ENCODE results near the gene SNTA1.

DNA sequence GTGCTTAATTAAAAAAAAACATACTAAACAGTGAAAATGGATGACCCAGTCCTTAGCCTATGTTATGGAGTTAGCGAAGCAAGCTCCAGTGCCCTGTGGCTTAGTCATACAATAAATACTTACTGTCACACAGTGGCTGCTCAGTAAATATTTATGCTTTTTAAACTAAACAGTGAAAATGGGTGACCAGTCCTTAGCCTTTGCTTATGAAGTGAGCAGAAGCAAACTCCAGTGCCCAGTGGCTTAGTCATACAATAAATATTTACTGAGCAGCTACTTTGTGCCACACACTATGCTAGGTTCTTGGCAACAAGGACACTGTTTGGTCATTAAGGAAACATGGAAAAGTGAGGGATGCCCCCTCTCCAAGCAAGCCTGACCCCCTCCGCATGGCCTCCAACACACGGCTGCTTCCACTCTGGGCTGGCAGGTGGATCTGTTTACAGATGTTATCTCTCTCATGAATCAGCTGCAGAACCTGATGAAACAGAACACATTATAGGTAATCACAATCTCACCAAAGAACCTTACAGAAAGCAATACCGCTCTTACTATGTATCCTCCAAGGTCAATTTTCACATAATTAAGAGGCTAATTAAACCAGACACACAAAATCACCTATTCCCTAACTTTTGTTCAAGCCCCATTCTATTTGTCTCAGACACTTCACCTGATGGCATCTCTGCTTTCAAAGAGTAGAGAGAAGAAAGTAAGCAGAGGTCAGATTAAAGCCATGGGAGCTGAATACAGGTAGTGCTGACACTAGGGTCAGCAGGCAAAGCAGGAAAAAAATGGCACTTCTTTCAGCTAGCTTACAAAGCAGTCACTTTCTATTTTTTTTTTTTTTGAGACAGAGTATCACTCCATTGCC, 69.6 kb downstream of the SNTA1 start:
- TF ChIP-seq, protein P1, sequence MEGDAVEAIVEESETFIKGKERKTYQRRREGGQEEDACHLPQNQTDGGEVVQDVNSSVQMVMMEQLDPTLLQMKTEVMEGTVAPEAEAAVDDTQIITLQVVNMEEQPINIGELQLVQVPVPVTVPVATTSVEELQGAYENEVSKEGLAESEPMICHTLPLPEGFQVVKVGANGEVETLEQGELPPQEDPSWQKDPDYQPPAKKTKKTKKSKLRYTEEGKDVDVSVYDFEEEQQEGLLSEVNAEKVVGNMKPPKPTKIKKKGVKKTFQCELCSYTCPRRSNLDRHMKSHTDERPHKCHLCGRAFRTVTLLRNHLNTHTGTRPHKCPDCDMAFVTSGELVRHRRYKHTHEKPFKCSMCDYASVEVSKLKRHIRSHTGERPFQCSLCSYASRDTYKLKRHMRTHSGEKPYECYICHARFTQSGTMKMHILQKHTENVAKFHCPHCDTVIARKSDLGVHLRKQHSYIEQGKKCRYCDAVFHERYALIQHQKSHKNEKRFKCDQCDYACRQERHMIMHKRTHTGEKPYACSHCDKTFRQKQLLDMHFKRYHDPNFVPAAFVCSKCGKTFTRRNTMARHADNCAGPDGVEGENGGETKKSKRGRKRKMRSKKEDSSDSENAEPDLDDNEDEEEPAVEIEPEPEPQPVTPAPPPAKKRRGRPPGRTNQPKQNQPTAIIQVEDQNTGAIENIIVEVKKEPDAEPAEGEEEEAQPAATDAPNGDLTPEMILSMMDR (IDR thresholded peaks at IDR 0.05 in 8 of 11, conservative IDR thresholded peaks at IDR 0.05 in 3 of 11) = no peak
- TF ChIP-seq POLR2A (IDR thresholded peaks at IDR 0.05) (no peak), POLR2AphosphoS5 (IDR thresholded peaks at IDR 0.05) (no peak)

Data from spleen (tissue), 7 donors.